Pancreas (tissue), 10 donors: ENCODE data around the gene NBPF3. TPM values are rescaled to one million over a fixed set of nuclear protein-coding genes. Genes with fewer than 3 reads are reported as not detected.
"Not testable (repeated sequence)": the region's sequence is repeated elsewhere in the genome, so short reads cannot be mapped to it uniquely, and the experiment has no call there.

Experiments used
- ATAC-seq, 4 donors: fragments of 200-7000 bp; cut with Tn5 transposase; one replicate each; pipeline versions ENCODE4 v1.8.0 to v1.9.1; 2020; ENCODE audit warnings: mild to moderate bottlenecking in 4 of 4, moderate library complexity in 4 of 4
- DNase-seq, 6 donors: peaks; one replicate each; pipeline ENCODE4 v3.0.0-alpha.2; 2020
- FAIRE-seq: peaks from 2 replicates; lab custom pipeline; 2012; peaks lifted over from hg19 to GRCh38; lab: Jason Lieb, UNC
- H3K27ac ChIP-seq, 4 donors: fragments of 200-600 bp; sonication (generic); 1 replicate in 3 of 4; 2 replicates in 1 of 4; pipeline versions ENCODE4 v1.5.0 to v1.8.0; 2020
- H3K27me3 ChIP-seq, 4 donors: fragments of 200-600 bp; one replicate each; pipeline ENCODE4 v1.8.0; 2021
- H3K36me3 ChIP-seq, 3 donors: fragments of 200-600 bp; sonication (generic) in 1 of 3; one replicate each; pipeline versions ENCODE4 v1.5.0 to v1.8.0; 2020 to 2021
- H3K4me1 ChIP-seq, 3 donors: fragments of 200-600 bp; one replicate each; pipeline ENCODE4 v1.8.0; 2021
- H3K4me3 ChIP-seq, 4 donors: fragments of 200-600 bp; sonication (generic) in 2 of 4; one replicate each; pipeline versions ENCODE4 v1.5.0 to v1.8.0; 2020 to 2021
- H3K9me3 ChIP-seq, 4 donors: fragments of 200-600 bp; one replicate each; pipeline ENCODE4 v1.8.0; 2021
- CTCF ChIP-seq, 4 donors: fragments of 200-600 bp; sonication (generic) in 3 of 4; IDR thresholded peaks; one replicate each; pipeline versions ENCODE4 v1.5.0 to v1.8.0; 2021; ENCODE audit warnings: antibody characterized with exemption in 4 of 4
- WGBS, 2 donors: extraction: QIAGEN DNeasy Blood & Tissue Kit; methylation state at CpG; one replicate each; pipeline ENCODE4 v1.1.7; 2013; 5-methylcytosine and 5-hydroxymethylcytosine counted together
- intact Hi-C, 3 donors: fragments of 100-400 bp; cut with DNase I; formaldehyde crosslinking; loops; one replicate each; pipeline versions ENCODE4 v1.11.1 to v1.14.2; 2022
- polyA plus RNA-seq, 2 donors: library from polyadenylated mRNA; stranded (reverse); fragments of 200-250 nt; gene quantifications; one replicate each; pipeline ENCODE4 v1.2.3, GENCODE V29; 2013
- total RNA-seq, 6 donors: library from RNA; stranded (reverse); fragmentation: NEBNext Ultra II Directional in 4 of 6; extraction: Animal tissue kit (Norgen Biotek cat#: 25700) in 4 of 6; gene quantifications; one replicate each; pipeline versions ENCODE4 v1.2.1 to v1.2.4, GENCODE V29; 2021 to 2023
- donor health status: healthy with polysubstance abuse.
- donor health status: DM: no; HTN: no; CAD: no; lungs with moderate emphysema.
- donor health status: DM: no; HTN: no; CAD: no.
- donor health status: control.
- donor health status: control.
- donor health status: Bipolar disorder and iron deficiency.
- donor health status: DM: yes; HTN: yes; CAD: no.
- donor health status: DM: no; HTN: no; CAD: no.
- donor health status: DM: no; HTN: no; CAD: no.
- donor health status: DM: yes; HTN: yes; CAD: no.

Gene NBPF3
- total and polyA plus RNA-seq, 8 donors: 1.1 to 8.6 (median 3.5) TPM

GRCh38 chr1:21514245-21514644 lies 74.3 kb downstream of the NBPF3 start:
- WGBS, 2 donors: 73 to 84% methylated on average over 5 of the region's 5 CpGs
- intact Hi-C loops: loop anchor here in 2 of 3 donors (5.0 to 10.0 kb wide), 2 partner anchors 58 to 141 kb away; no protein-coding TSS in a partner anchor
- Histone ChIP-seq H3K27me3 (no peaks in the 10 kb centered on the region), H3K27ac (no peak overlapping the region), H3K36me3 (no peaks in the 10 kb centered on the region), H3K4me1 (no peaks in the 10 kb centered on the region), H3K4me3 (no peak overlapping the region), H3K9me3 (no peaks in the 10 kb centered on the region)
- DNase-seq: no peak
- FAIRE-seq: no peak
- no peak for ATAC-seq
- no peak for TF ChIP-seq CTCF (IDR thresholded peaks at IDR 0.05)

- no peak for FAIRE-seq
- peak; percentile 53 to 77 (median 70) for ATAC-seq
- H3K4me1 ChIP-seq: no peaks in the 10 kb centered on the region
- WGBS, 2 donors: 60% methylated on average over 3 of the region's 3 CpGs
- H3K27ac ChIP-seq: peak overlapping the region in 2 of 4 donors; percentile 55 to 76
- no peak overlapping the region for H3K4me3 ChIP-seq
- no peaks in the 10 kb centered on the region for H3K9me3 ChIP-seq
- no peaks in the 10 kb centered on the region for H3K36me3 ChIP-seq
- intact Hi-C loops: loop anchor here in 1 of 3 donors (10.0 kb wide), 1 partner anchor 138 kb away; no protein-coding TSS in a partner anchor
- no peak for TF ChIP-seq CTCF (IDR thresholded peaks at IDR 0.05)
- DNase-seq: no peak
- H3K27me3 ChIP-seq: no peaks in the 10 kb centered on the region
Observed at GRCh38 chr1:21517161-21517589, 77.2 kb downstream of the NBPF3 start.

- no peak for DNase-seq
- Histone ChIP-seq H3K4me1 (no peaks in the 10 kb centered on the region), H3K27ac (peak overlapping the region in 2 of 4 donors; percentile 55 to 76), H3K36me3 (no peaks in the 10 kb centered on the region), H3K4me3 (no peak overlapping the region), H3K27me3 (no peaks in the 10 kb centered on the region), H3K9me3 (no peaks in the 10 kb centered on the region)
- peak in 1 of 4 donors; percentile 21 for ATAC-seq
- no peak for FAIRE-seq
- TF ChIP-seq CTCF (IDR thresholded peaks at IDR 0.05): no peak
- intact Hi-C loops: loop anchor here in 1 of 3 donors (10.0 kb wide), 1 partner anchor 137 kb away; no protein-coding TSS in a partner anchor
- WGBS, 2 donors: 78 to 80% methylated on average over 13 of the region's 13 CpGs
Observed at GRCh38 chr1:21517660-21518480, 77.9 kb downstream of the NBPF3 start.

- H3K27me3 ChIP-seq: no peaks in the 10 kb centered on the region
- FAIRE-seq: no peak
- intact Hi-C loops: loop anchor here in 1 of 3 donors (10.0 kb wide), 1 partner anchor 136 kb away; no protein-coding TSS in a partner anchor
- H3K4me3 ChIP-seq: no peak overlapping the region
- ATAC-seq: no peak
- no peak for TF ChIP-seq CTCF (IDR thresholded peaks at IDR 0.05)
- no peaks in the 10 kb centered on the region for H3K9me3 ChIP-seq
- 89% methylated on average over 16 of the region's 16 CpGs for WGBS, 2 donors
- H3K36me3 ChIP-seq: no peaks in the 10 kb centered on the region
- no peak for DNase-seq
- no peaks in the 10 kb centered on the region for H3K4me1 ChIP-seq
- H3K27ac ChIP-seq: no peak overlapping the region
Observed at GRCh38 chr1:21518774-21519455, 79.0 kb downstream of the NBPF3 start.

GRCh38 chr1:21519486-21520070 lies 79.6 kb downstream of the NBPF3 start:
- not testable (repeated sequence) for H3K4me3 ChIP-seq, H3K4me1 ChIP-seq, ATAC-seq, H3K36me3 ChIP-seq, DNase-seq, H3K27me3 ChIP-seq, FAIRE-seq, H3K9me3 ChIP-seq, H3K27ac ChIP-seq
- intact Hi-C loops: loop anchor here in 1 of 3 donors (10.0 kb wide), 1 partner anchor 135 kb away; no protein-coding TSS in a partner anchor
- WGBS, 2 donors: 89 to 94% methylated on average over 11 of the region's 11 CpGs
